ENCODE data around the gene DCHS2.

DCHS2 gene

DNA sequence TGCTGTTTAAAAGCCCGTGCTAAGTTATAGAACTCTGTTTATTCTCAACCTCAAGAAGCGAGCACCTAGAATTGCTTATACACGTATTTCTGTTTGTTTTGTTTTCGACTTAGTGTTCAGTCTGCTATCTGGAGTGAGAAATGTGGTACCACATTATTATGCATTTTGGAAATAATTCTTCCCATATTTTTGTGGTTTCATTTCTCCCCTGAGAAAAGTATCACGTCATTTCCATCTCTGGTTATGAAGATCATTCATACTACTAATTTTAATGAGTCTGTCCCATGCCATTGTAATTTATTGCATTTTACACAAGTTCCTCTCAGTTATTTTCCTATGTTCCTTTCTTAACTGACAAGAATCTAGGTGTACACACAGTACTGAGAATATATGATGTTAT is 186.0 kb downstream of the DCHS2 start:
- FAIRE-seq (no peak), DNase-seq (ENCODE audit: insufficient read length, low spot score) (no peak)
- TF ChIP-seq POLR2A (IDR thresholded peaks at IDR 0.05; ENCODE audit: low read depth, low read length) = no peak
- TF ChIP-seq SPI1 (IDR thresholded peaks at IDR 0.05; ENCODE audit: low read depth, low read length) = no peak

DNA sequence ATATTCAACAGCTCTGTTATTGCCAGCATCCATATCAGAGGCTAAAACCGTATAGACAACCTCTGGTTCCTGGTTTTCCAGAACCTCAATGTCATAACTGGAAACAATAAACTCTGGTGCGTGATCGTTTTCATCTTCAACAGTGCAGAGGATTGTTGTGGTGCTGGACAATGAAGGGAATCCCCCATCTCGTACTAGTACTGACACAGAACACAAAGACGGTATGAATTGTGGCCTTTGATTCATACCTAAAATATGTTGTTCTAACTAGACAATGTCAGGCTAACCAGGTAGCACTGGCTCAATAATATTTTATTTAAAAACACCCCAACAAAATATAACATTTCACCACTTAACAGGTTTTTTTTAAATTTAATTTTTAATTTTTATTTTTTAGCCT is 186.9 kb downstream of the DCHS2 start:
- TF ChIP-seq TAF1 (IDR thresholded peaks at IDR 0.05; ENCODE audit: low read depth, low read length) (no peak), POU2F2 (IDR thresholded peaks at IDR 0.05; ENCODE audit: low read depth, low read length) (no peak), PAX5 (IDR thresholded peaks at IDR 0.05; ENCODE audit: insufficient read depth, low read length, severe bottlenecking) (no peak), POLR2AphosphoS5 (IDR thresholded peaks at IDR 0.05; ENCODE audit: low read depth, low read length) (no peak), SPI1 (IDR thresholded peaks at IDR 0.05; ENCODE audit: low read depth, low read length) (no peak), POLR2A (IDR thresholded peaks at IDR 0.05; ENCODE audit: low read depth, low read length) (no peak)
- no peak for DNase-seq (ENCODE audit: insufficient read length, low spot score)
- no peak for FAIRE-seq

DNA sequence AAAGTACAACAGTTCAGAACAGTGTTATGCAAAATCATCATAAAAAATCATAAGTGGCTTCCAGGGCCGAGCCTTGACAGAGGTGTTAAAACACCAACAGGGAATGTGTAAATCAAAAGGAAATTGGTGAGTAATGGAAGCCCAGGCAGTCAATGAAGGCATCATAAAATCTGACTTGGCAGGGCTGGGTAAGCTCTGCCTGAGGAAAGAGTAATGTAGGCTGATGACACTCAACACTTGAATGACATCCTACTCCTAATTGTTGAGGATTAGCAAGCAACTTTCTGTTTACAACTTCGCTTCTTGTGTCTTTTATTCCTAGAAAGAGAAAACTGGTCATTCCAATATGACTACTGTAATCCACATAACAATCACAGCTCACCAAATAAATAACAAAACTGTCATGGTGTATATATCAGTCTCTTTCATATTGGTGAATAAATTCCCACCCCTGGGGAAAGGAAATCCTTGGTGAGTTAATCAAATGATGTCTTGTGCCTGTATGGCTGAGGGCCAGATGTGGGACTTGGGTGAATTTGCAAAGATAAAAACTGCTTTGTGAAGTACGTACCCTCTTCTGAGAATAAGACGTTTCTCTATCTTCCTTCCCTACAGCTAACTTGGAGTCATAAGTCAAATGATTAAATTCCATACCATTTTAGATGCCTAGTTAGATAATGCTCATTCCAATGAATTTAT is 196.8 kb downstream of the DCHS2 start:
- no peak for DNase-seq (ENCODE audit: insufficient read length, low spot score)
- TF ChIP-seq POU2F2 (IDR thresholded peaks at IDR 0.05; ENCODE audit: low read depth, low read length) (no peak), POLR2AphosphoS5 (IDR thresholded peaks at IDR 0.05; ENCODE audit: low read depth, low read length) (no peak), PAX5 (IDR thresholded peaks at IDR 0.05; ENCODE audit: insufficient read depth, low read length, severe bottlenecking) (no peak), TAF1 (IDR thresholded peaks at IDR 0.05; ENCODE audit: low read depth, low read length) (no peak), POLR2A (IDR thresholded peaks at IDR 0.05; ENCODE audit: low read depth, low read length) (no peak), SPI1 (IDR thresholded peaks at IDR 0.05; ENCODE audit: low read depth, low read length) (no peak)
- FAIRE-seq = no peak

- TF ChIP-seq POLR2A (IDR thresholded peaks at IDR 0.05; ENCODE audit: low read depth, low read length) = no peak
- no peak for TF ChIP-seq PAX5 (IDR thresholded peaks at IDR 0.05; ENCODE audit: insufficient read depth, low read length, severe bottlenecking)
- TF ChIP-seq TAF1 (IDR thresholded peaks at IDR 0.05; ENCODE audit: low read depth, low read length) = no peak
- TF ChIP-seq SPI1 (IDR thresholded peaks at IDR 0.05; ENCODE audit: low read depth, low read length) = no peak
- TF ChIP-seq POLR2AphosphoS5 (IDR thresholded peaks at IDR 0.05; ENCODE audit: low read depth, low read length) = no peak
- no peak for TF ChIP-seq POU2F2 (IDR thresholded peaks at IDR 0.05; ENCODE audit: low read depth, low read length)
- no peak for FAIRE-seq
- DNase-seq (ENCODE audit: insufficient read length, low spot score) = no peak
Observed at GRCh38 chr4:154293427-154293826, 198.2 kb downstream of the DCHS2 start.

DNA sequence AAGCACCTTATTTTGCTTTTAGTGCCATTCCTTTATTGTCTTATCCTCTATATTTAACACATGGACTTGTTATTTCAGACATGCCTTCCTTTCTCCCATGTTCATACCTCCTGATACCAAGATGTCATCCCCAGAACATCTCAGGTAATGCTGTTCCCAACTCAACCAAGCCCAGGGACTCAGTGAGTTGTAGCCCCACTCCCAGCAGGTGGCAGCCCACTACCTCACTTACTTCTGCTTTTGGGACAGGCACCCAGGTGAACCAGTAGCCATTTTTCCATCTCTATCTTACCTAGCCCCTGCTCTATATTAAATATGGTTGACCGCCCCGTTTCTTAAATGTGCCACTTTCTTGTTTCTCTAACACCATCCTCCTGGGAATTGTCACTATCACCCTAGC is 199.0 kb downstream of the DCHS2 start:
- FAIRE-seq (no peak), DNase-seq (ENCODE audit: insufficient read length, low spot score) (no peak)
- TF ChIP-seq POU2F2 (IDR thresholded peaks at IDR 0.05; ENCODE audit: low read depth, low read length) (no peak), TAF1 (IDR thresholded peaks at IDR 0.05; ENCODE audit: low read depth, low read length) (no peak), POLR2A (IDR thresholded peaks at IDR 0.05; ENCODE audit: low read depth, low read length) (no peak), SPI1 (IDR thresholded peaks at IDR 0.05; ENCODE audit: low read depth, low read length) (no peak), POLR2AphosphoS5 (IDR thresholded peaks at IDR 0.05; ENCODE audit: low read depth, low read length) (no peak), PAX5 (IDR thresholded peaks at IDR 0.05; ENCODE audit: insufficient read depth, low read length, severe bottlenecking) (no peak)

DNA sequence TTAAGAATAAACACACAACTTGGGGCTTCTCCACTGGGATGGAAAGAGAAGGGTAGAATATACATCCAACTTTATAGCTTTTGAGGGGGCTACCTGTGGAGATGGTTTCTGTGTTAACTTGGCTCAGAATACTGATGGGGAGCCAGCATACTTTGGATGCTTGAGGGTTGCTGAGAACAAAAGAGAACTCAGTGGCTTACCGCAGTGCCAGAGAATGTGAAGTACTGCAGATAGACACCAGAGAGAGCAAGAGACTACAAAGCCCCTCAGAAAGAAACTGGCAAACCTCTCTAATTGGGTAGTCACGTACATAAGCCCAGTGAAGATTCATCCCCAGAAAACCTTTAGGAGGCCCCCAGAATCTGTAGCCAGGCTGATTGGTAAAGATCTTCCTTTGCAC is 214.4 kb downstream of the DCHS2 start:
- DNase-seq (ENCODE audit: insufficient read length, low spot score) (no peak), FAIRE-seq (no peak)
- no peak for TF ChIP-seq POU2F2 (IDR thresholded peaks at IDR 0.05; ENCODE audit: low read depth, low read length)
- no peak for TF ChIP-seq PAX5 (IDR thresholded peaks at IDR 0.05; ENCODE audit: insufficient read depth, low read length, severe bottlenecking)
- TF ChIP-seq SPI1 (IDR thresholded peaks at IDR 0.05; ENCODE audit: low read depth, low read length) = no peak
- no peak for TF ChIP-seq POLR2A (IDR thresholded peaks at IDR 0.05; ENCODE audit: low read depth, low read length)
- no peak for TF ChIP-seq POLR2AphosphoS5 (IDR thresholded peaks at IDR 0.05; ENCODE audit: low read depth, low read length)

GRCh38 chr4:154276496-154276895 is 215.1 kb downstream of the DCHS2 start:
- DNase-seq (ENCODE audit: insufficient read length, low spot score) (no peak), FAIRE-seq (no peak)
- no peak for TF ChIP-seq TAF1 (IDR thresholded peaks at IDR 0.05; ENCODE audit: low read depth, low read length)
- TF ChIP-seq SPI1 (IDR thresholded peaks at IDR 0.05; ENCODE audit: low read depth, low read length) = no peak
- no peak for TF ChIP-seq PAX5 (IDR thresholded peaks at IDR 0.05; ENCODE audit: insufficient read depth, low read length, severe bottlenecking)
- TF ChIP-seq POU2F2 (IDR thresholded peaks at IDR 0.05; ENCODE audit: low read depth, low read length) = no peak
- TF ChIP-seq POLR2AphosphoS5 (IDR thresholded peaks at IDR 0.05; ENCODE audit: low read depth, low read length) = no peak
- TF ChIP-seq POLR2A (IDR thresholded peaks at IDR 0.05; ENCODE audit: low read depth, low read length) = no peak

GRCh38 chr4:154254999-154255398 is 236.6 kb downstream of the DCHS2 start:
- DNase-seq (ENCODE audit: insufficient read length, low spot score) (no peak), FAIRE-seq (no peak)
- TF ChIP-seq POLR2A (IDR thresholded peaks at IDR 0.05; ENCODE audit: low read depth, low read length) (no peak), TAF1 (IDR thresholded peaks at IDR 0.05; ENCODE audit: low read depth, low read length) (no peak), PAX5 (IDR thresholded peaks at IDR 0.05; ENCODE audit: insufficient read depth, low read length, severe bottlenecking) (no peak), SPI1 (IDR thresholded peaks at IDR 0.05; ENCODE audit: low read depth, low read length) (no peak), POLR2AphosphoS5 (IDR thresholded peaks at IDR 0.05; ENCODE audit: low read depth, low read length) (no peak), POU2F2 (IDR thresholded peaks at IDR 0.05; ENCODE audit: low read depth, low read length) (no peak)

GRCh38 chr4:154234576-154234975 is 257.0 kb downstream of the DCHS2 start:
- no peak for DNase-seq (ENCODE audit: insufficient read length, low spot score)
- no peak for TF ChIP-seq SPI1 (IDR thresholded peaks at IDR 0.05; ENCODE audit: low read depth, low read length)
- FAIRE-seq = no peak

DNA sequence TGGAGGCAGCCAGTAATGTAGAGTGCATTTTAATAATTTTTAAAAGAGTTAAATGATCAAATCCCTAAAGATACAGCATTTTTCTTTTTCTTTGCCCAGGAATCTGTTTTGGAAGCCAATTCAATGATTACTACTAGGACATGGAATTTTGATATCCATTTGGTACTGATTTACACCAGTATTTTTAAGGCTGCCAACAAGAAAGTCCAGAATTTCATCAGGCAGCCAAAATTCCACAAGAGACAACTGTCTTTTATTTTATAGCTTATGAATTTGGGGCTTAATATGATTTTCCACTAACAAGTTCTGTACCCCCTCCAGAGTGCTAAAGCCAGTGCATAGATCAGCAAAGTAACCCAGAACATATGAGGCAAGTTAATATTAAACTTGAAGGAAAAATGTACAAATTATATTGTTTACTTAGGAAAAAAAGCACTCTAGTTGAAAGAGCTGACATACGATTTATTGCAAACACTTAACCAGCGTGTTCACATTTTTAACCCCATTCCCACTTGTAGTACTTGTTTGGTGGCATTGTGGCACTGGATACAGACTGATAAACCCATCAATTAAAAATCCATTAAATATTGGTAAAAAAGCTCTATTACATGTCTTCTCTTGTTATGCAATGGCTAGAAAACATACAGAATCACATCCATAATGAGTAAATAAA is 259.7 kb downstream of the DCHS2 start:
- DNase-seq (ENCODE audit: insufficient read length, low spot score) = no peak
- no peak for FAIRE-seq
- no peak for TF ChIP-seq POLR2AphosphoS5 (IDR thresholded peaks at IDR 0.05; ENCODE audit: low read depth, low read length)
- no peak for TF ChIP-seq PAX5 (IDR thresholded peaks at IDR 0.05; ENCODE audit: insufficient read depth, low read length, severe bottlenecking)
- no peak for TF ChIP-seq POLR2A (IDR thresholded peaks at IDR 0.05; ENCODE audit: low read depth, low read length)
- no peak for TF ChIP-seq SPI1 (IDR thresholded peaks at IDR 0.05; ENCODE audit: low read depth, low read length)
- TF ChIP-seq TAF1 (IDR thresholded peaks at IDR 0.05; ENCODE audit: low read depth, low read length) = no peak
- no peak for TF ChIP-seq POU2F2 (IDR thresholded peaks at IDR 0.05; ENCODE audit: low read depth, low read length)

Data from GM12891 (cell line).